K562 (cell line): Measurements from ENCODE around the gene ADARB2. TPM values are rescaled to one million over a fixed set of nuclear protein-coding genes. Genes with fewer than 3 reads are reported as not detected.

Experiments
- ATAC-seq: fragments of 200-7000 bp; cut with Tn5 transposase; 3 replicates; pipeline ENCODE4 v1.9.1; 2020; ENCODE audit warnings: moderate library complexity
- BruUV-seq: library from RNA; stranded (reverse); fragments of 400-500 nt; replicated peaks from 2 replicates; lab custom pipeline; 2021; lab: Mats Ljungman, UMichigan
- CTCF ChIA-PET: fragments of 300-600 bp; formaldehyde crosslinking; extraction: SDS; loops from one replicate; lab custom pipeline; 2021; ENCODE audit warnings: low intra/inter-chr PET ratio; lab: Yijun Ruan, JAX
- POLR2A ChIA-PET: fragments of 300-600, 350-650 bp; sonication (Branson Sonifier 250); formaldehyde crosslinking; extraction: SDS; loops from one replicate; lab custom pipeline; 2021; ENCODE audit warnings: antibody characterized with exemption, inconsistent platforms; lab: Yijun Ruan, JAX
- DNase-seq, 4 experiments: peaks; one replicate each; pipeline versions ENCODE4 v3.0.0 to v3.0.0-alpha.2; 2011 to 2018; ENCODE audit warnings: low spot score in 3 of 4, mixed read lengths in 3 of 4; ENCODE audit errors: extremely low read depth in 1 of 4
- FAIRE-seq: peaks from 2 replicates; lab custom pipeline; 2011; peaks lifted over from hg19 to GRCh38; lab: Jason Lieb, UNC
- H2AFZ ChIP-seq: 2 replicates; pipeline ENCODE4 v1.6.0; 2011; ENCODE audit warnings: low read depth, low read length, control low read depth, inconsistent platforms
- H3K27ac ChIP-seq: fragments of 200-600 bp; 3 replicates; pipeline ENCODE4 v1.8.0; 2011; ENCODE audit warnings: low read depth, mild to moderate bottlenecking, control low read depth, inconsistent platforms, low read length, moderate library complexity, mixed read lengths; ENCODE audit errors: extremely low read depth
- H3K27me3 ChIP-seq, 2 experiments: fragments of 300-600 bp in 1 of 2; 2 replicates in 1 of 2; 3 replicates in 1 of 2; pipeline versions ENCODE4 v1.6.0 to v1.8.0; 2011; ENCODE audit warnings: inconsistent platforms in 2 of 2, low read length in 2 of 2, mild to moderate bottlenecking in 1 of 2, mixed read lengths in 1 of 2, moderate library complexity in 1 of 2; ENCODE audit not compliant: control insufficient read depth in 2 of 2, insufficient read depth in 2 of 2
- H3K36me3 ChIP-seq: fragments of 300-600 bp; 3 replicates; pipeline ENCODE4 v1.8.0; 2011; ENCODE audit warnings: mild to moderate bottlenecking, low read length, inconsistent platforms; ENCODE audit not compliant: control insufficient read depth, insufficient read depth
- H3K4me1 ChIP-seq, 2 experiments: fragments of 200-600 bp in 1 of 2; replicated peaks in 1 of 2; 2 replicates in 1 of 2; 3 replicates in 1 of 2; pipeline versions ENCODE4 v1.5.1 to v1.8.0; 2011; ENCODE audit warnings: inconsistent platforms in 2 of 2, low read length in 2 of 2, mild to moderate bottlenecking in 1 of 2, mixed read lengths in 1 of 2, moderate library complexity in 1 of 2; ENCODE audit not compliant: control insufficient read depth in 2 of 2, insufficient read depth in 2 of 2
- H3K4me2 ChIP-seq: 2 replicates; pipeline ENCODE4 v1.6.1; 2011; ENCODE audit warnings: low read length, control low read depth, inconsistent platforms, mixed read lengths; ENCODE audit not compliant: insufficient read depth
- H3K4me3 ChIP-seq: fragments of 200-600 bp; sonication (generic), shearing (Covaris generic); 2 replicates; pipeline ENCODE4 v1.5.1; 2016; ENCODE audit warnings: control low read depth, inconsistent platforms
- H3K79me2 ChIP-seq: fragments of 200-600 bp; 3 replicates; pipeline ENCODE4 v1.8.0; 2011; ENCODE audit warnings: low read length, inconsistent platforms; ENCODE audit not compliant: control insufficient read depth, insufficient read depth
- H3K9ac ChIP-seq, 2 experiments: 2 replicates each; pipeline versions ENCODE4 v1.6.0 to v1.6.1; 2011; ENCODE audit warnings: low read depth in 2 of 2, low read length in 2 of 2, control low read depth in 1 of 2, inconsistent platforms in 1 of 2, mild to moderate bottlenecking in 1 of 2, mixed read lengths in 1 of 2; ENCODE audit not compliant: insufficient read depth in 1 of 2
- H3K9me1 ChIP-seq: one replicate; pipeline ENCODE4 v1.6.0; 2011; ENCODE audit warnings: inconsistent platforms, mild to moderate bottlenecking, low read length, moderate library complexity; ENCODE audit not compliant: control insufficient read depth, insufficient read depth
- H3K9me3 ChIP-seq: replicated peaks from 2 replicates; pipeline ENCODE4 v1.5.1; 2011; ENCODE audit warnings: low read depth, low read length, inconsistent platforms; ENCODE audit not compliant: control insufficient read depth, insufficient read depth
- H4K20me1 ChIP-seq: replicated peaks from 2 replicates; pipeline ENCODE4 v1.6.1; 2011; ENCODE audit warnings: low read length, inconsistent platforms, mixed read lengths; ENCODE audit not compliant: control insufficient read depth, insufficient read depth
- RHOXF2B ChIP-seq: fragments of 250-450 bp; sonication (Bioruptor Pico); conservative IDR thresholded peaks from 2 replicates; pipeline ENCODE4 v1.5.1; 2021
- SMAD1 ChIP-seq: fragments of 150-350 bp; IDR thresholded peaks from 2 replicates; pipeline ENCODE4 v1.6.1; 2014; ENCODE audit warnings: low read length, low read depth; ENCODE audit not compliant: partially characterized antibody
- SMARCC2 ChIP-seq: fragments of 450-650 bp; IDR thresholded peaks from 2 replicates; pipeline ENCODE4 v1.6.1; 2017; ENCODE audit warnings: antibody characterized with exemption, moderate library complexity, mild to moderate bottlenecking, low read depth
- TGIF2 ChIP-seq: sonication (generic); formaldehyde crosslinking; IDR thresholded peaks from 2 replicates; pipeline ENCODE4 v1.8.1; 2022; ENCODE audit warnings: mild to moderate bottlenecking, missing genetic modification reagents, moderate library complexity
- ZBTB8A ChIP-seq: fragments of 450-650 bp; IDR thresholded peaks from 2 replicates; pipeline ENCODE4 v1.6.1; 2018; ENCODE audit warnings: mild to moderate bottlenecking, moderate library complexity; ENCODE audit not compliant: partially characterized antibody
- ZNF778 ChIP-seq: fragments of 450-650 bp; formaldehyde crosslinking; IDR thresholded peaks from 2 replicates; pipeline ENCODE4 v1.4.0; 2020; ENCODE audit warnings: mild to moderate bottlenecking, moderate library complexity
- WGBS: fragments of 100-300 bp; shearing (Covaris generic); methylation state at CpG from one replicate; pipeline ENCODE4 v1.1.6; 2016; ENCODE audit warnings: low coverage, mixed read lengths; ENCODE audit not compliant: insufficient coverage; ENCODE audit errors: missing lambda C conversion rate; 5-methylcytosine and 5-hydroxymethylcytosine counted together
- in situ Hi-C: fragments of 300-500 bp; cut with MboI; formaldehyde crosslinking; loops from 4 replicates; pipeline ENCODE4 v1.15.0; 2018; ENCODE audit warnings: inconsistent platforms, mixed read lengths
- intact Hi-C: fragments of 100-400 bp; cut with micrococcal nuclease; formaldehyde crosslinking; loops from 2 replicates; pipeline ENCODE4 v1.14.2; 2022
- polyA plus RNA-seq, 8 experiments: library from polyadenylated mRNA; depleted of rRNA in 4 of 8; stranded (reverse) in 5 of 8; unstranded in 3 of 8; fragments of >200 nt; fragmentation: Nextera tagmentation in 2 of 8; fragmentation: Illumina TruSeq in 1 of 8; extraction: Ambion mirVana in 2 of 8; extraction: Trizol in 1 of 8; gene quantifications; 2 replicates each; pipeline versions ENCODE4 v1.2.1 to v1.2.3, GENCODE V29; 2011 to 2014; ENCODE audit warnings: inconsistent platforms in 1 of 8, missing spikeins in 1 of 8
- total RNA-seq, 7 experiments: library from RNA; depleted of rRNA in 6 of 7; stranded (reverse); fragments of >200 nt in 6 of 7; fragmentation: Illumina TruSeq in 2 of 7; extraction: Trizol in 2 of 7; gene quantifications; 2 replicates each; pipeline versions ENCODE4 v1.2.1 to v1.2.3, GENCODE V29; 2011 to 2021; ENCODE audit warnings: low replicate concordance in 1 of 7
- TF ChIP-seq, protein P1 (sequence below): sonication (generic); formaldehyde crosslinking; IDR thresholded peaks from 2 replicates; pipeline ENCODE4 v1.8.0; 2022; ENCODE audit warnings: mild to moderate bottlenecking, missing genetic modification reagents
- TF ChIP-seq, protein P2 (sequence below): fragments of 450-650 bp; IDR thresholded peaks from 2 replicates; pipeline ENCODE4 v1.6.1; 2016
- TF ChIP-seq, protein P3 (sequence below): fragments of 450-650 bp; IDR thresholded peaks from 2 replicates; pipeline ENCODE4 v1.6.1; 2016; ENCODE audit warnings: borderline replicate concordance
- TF ChIP-seq, protein P4 (sequence below), 2 experiments: fragments of 150-350 bp in 1 of 2; IDR thresholded peaks; 2 replicates each; pipeline ENCODE4 v1.6.1; 2012 to 2016; ENCODE audit warnings: low read depth in 2 of 2, low read length in 2 of 2, mild to moderate bottlenecking in 1 of 2, moderate library complexity in 1 of 2

ADARB2 gene
- total and polyA plus RNA-seq, 9 of the 15 experiments (the other 6 are each of a cell fraction or from before 2014, with no cell fraction given): not detected

DNA sequence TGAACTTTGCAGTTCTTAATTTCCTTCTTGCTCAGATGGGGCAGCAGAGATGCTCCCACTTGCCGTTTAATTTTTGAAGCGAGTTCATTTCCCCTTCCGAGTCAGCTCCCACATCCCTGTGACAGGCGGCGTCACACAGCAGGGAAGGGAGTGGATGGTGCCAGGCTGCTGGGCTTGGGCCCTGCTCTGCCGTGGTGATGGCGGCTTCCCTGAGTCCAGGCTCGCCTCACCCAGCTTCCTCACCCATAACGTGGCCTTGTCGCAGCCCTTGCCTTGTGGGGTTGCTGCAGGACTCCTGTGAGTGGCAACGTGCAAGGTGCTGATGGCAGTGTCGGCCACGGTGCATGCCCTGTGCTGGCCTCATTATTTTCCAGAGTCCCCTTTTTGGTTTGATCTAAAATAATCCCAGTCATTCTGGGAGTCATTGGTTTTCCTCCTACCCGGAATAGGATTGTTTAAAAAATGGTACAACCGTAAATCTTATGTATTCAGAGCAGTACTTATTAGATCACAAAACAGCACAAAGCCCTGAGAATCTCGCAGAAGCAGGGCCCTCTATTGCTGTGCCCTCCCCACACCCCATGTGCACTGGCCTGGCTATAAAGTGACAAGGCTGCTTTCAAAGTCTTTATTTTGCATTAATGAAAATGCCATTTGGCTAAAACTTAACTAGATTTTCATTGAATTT, 421.1 kb downstream of the ADARB2 start:
- 0% methylated on average over 16 of the region's 16 CpGs for WGBS
- peaks cover 13 to 36% of the 10 kb centered on the region in 2 experiments; a peak in 4 of 5 replicates for H3K27me3 ChIP-seq
- no peak overlapping the region for H3K4me2 ChIP-seq
- POLR2A ChIA-PET: interaction anchor here (0.7 kb wide), 1 partner anchor 1516 kb away, joined by 4 read pairs; no protein-coding TSS in a partner anchor
- H3K9ac ChIP-seq: no peak overlapping the region
- no peaks in the 10 kb centered on the region for H3K36me3 ChIP-seq
- H3K79me2 ChIP-seq: no peaks in the 10 kb centered on the region
- ATAC-seq (no peak), FAIRE-seq (no peak), DNase-seq (no peak)
- CTCF ChIA-PET: no interaction called here
- in situ Hi-C loops: no loop called here
- no peak overlapping the region for H3K27ac ChIP-seq
- H4K20me1 ChIP-seq: peaks cover 8% of the 10 kb centered on the region; the same call in 1 of the 2 replicates
- no peaks in the 10 kb centered on the region for H3K9me1 ChIP-seq
- intact Hi-C loops: no loop called here
- H3K4me1 ChIP-seq: no peaks in the 10 kb centered on the region
- BruUV-seq: no TSS peak
- no peak overlapping the region for H3K4me3 ChIP-seq
- no peak overlapping the region for H2AFZ ChIP-seq
- no peaks in the 10 kb centered on the region for H3K9me3 ChIP-seq
- TF ChIP-seq, protein P1, sequence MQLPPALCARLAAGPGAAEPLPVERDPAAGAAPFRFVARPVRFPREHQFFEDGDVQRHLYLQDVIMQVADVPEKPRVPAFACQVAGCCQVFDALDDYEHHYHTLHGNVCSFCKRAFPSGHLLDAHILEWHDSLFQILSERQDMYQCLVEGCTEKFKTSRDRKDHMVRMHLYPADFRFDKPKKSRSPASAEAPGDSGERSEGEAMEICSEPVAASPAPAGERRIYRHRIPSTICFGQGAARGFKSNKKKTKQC (CRISPR knock-in tag): no peak
- TF ChIP-seq SMAD1: no peak
- TF ChIP-seq, protein P2, sequence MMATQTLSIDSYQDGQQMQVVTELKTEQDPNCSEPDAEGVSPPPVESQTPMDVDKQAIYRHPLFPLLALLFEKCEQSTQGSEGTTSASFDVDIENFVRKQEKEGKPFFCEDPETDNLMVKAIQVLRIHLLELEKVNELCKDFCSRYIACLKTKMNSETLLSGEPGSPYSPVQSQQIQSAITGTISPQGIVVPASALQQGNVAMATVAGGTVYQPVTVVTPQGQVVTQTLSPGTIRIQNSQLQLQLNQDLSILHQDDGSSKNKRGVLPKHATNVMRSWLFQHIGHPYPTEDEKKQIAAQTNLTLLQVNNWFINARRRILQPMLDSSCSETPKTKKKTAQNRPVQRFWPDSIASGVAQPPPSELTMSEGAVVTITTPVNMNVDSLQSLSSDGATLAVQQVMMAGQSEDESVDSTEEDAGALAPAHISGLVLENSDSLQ: no peak
- TF ChIP-seq ZNF778 (CRISPR knock-in tag): no peak
- TF ChIP-seq, protein P3, sequence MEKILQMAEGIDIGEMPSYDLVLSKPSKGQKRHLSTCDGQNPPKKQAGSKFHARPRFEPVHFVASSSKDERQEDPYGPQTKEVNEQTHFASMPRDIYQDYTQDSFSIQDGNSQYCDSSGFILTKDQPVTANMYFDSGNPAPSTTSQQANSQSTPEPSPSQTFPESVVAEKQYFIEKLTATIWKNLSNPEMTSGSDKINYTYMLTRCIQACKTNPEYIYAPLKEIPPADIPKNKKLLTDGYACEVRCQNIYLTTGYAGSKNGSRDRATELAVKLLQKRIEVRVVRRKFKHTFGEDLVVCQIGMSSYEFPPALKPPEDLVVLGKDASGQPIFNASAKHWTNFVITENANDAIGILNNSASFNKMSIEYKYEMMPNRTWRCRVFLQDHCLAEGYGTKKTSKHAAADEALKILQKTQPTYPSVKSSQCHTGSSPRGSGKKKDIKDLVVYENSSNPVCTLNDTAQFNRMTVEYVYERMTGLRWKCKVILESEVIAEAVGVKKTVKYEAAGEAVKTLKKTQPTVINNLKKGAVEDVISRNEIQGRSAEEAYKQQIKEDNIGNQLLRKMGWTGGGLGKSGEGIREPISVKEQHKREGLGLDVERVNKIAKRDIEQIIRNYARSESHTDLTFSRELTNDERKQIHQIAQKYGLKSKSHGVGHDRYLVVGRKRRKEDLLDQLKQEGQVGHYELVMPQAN: no peak
- no peak for TF ChIP-seq TGIF2 (CRISPR knock-in tag)
- no peak for TF ChIP-seq RHOXF2B
- TF ChIP-seq SMARCC2: no peak
- TF ChIP-seq ZBTB8A: no peak
- TF ChIP-seq, protein P4, sequence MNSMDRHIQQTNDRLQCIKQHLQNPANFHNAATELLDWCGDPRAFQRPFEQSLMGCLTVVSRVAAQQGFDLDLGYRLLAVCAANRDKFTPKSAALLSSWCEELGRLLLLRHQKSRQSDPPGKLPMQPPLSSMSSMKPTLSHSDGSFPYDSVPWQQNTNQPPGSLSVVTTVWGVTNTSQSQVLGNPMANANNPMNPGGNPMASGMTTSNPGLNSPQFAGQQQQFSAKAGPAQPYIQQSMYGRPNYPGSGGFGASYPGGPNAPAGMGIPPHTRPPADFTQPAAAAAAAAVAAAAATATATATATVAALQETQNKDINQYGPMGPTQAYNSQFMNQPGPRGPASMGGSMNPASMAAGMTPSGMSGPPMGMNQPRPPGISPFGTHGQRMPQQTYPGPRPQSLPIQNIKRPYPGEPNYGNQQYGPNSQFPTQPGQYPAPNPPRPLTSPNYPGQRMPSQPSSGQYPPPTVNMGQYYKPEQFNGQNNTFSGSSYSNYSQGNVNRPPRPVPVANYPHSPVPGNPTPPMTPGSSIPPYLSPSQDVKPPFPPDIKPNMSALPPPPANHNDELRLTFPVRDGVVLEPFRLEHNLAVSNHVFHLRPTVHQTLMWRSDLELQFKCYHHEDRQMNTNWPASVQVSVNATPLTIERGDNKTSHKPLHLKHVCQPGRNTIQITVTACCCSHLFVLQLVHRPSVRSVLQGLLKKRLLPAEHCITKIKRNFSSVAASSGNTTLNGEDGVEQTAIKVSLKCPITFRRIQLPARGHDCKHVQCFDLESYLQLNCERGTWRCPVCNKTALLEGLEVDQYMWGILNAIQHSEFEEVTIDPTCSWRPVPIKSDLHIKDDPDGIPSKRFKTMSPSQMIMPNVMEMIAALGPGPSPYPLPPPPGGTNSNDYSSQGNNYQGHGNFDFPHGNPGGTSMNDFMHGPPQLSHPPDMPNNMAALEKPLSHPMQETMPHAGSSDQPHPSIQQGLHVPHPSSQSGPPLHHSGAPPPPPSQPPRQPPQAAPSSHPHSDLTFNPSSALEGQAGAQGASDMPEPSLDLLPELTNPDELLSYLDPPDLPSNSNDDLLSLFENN (IDR thresholded peaks at IDR 0.05; ENCODE audit: low read depth in 2 of 2, low read length in 2 of 2): no peak
